Spleen (tissue), 11 donors: ENCODE measurements around the gene DMXL1. TPM values are rescaled to one million over a fixed set of nuclear protein-coding genes. Genes with fewer than 3 reads are reported as not detected.

Experiments used
- DNase-seq: peaks from one replicate; pipeline ENCODE4 v3.0.0-alpha.2; 2020
- H3K27ac ChIP-seq, 8 donors: fragments of 200-600 bp; sonication (generic) in 7 of 8; 1 replicate in 4 of 8; 2 replicates in 4 of 8; pipeline versions ENCODE4 v1.5.0 to v1.8.0; 2016 to 2021; ENCODE audit warnings: inconsistent platforms in 4 of 8, mild to moderate bottlenecking in 4 of 8, moderate library complexity in 1 of 8
- H3K27me3 ChIP-seq, 7 donors: fragments of 200-600 bp; sonication (generic) in 6 of 7; replicated peaks in 1 of 7; 1 replicate in 4 of 7; 2 replicates in 3 of 7; pipeline versions ENCODE4 v1.5.0 to v1.8.0; 2016 to 2021; ENCODE audit warnings: inconsistent platforms in 3 of 7, mild to moderate bottlenecking in 1 of 7
- H3K36me3 ChIP-seq, 6 donors: fragments of 200-600 bp; sonication (generic) in 5 of 6; 1 replicate in 4 of 6; 2 replicates in 2 of 6; pipeline versions ENCODE4 v1.5.0 to v1.8.0; 2016 to 2021; ENCODE audit warnings: inconsistent platforms in 2 of 6
- H3K4me1 ChIP-seq, 6 donors: fragments of 200-600 bp; sonication (generic) in 5 of 6; 1 replicate in 3 of 6; 2 replicates in 3 of 6; pipeline versions ENCODE4 v1.5.0 to v1.8.0; 2016 to 2021; ENCODE audit warnings: inconsistent platforms in 3 of 6
- H3K4me3 ChIP-seq, 8 donors: fragments of 200-600 bp; sonication (generic) in 7 of 8; 1 replicate in 4 of 8; 2 replicates in 4 of 8; pipeline versions ENCODE4 v1.5.0 to v1.8.0; 2016 to 2021; ENCODE audit warnings: inconsistent platforms in 4 of 8, mild to moderate bottlenecking in 4 of 8, moderate library complexity in 2 of 8
- H3K9me3 ChIP-seq, 8 donors: fragments of 200-600 bp; sonication (generic) in 7 of 8; 1 replicate in 4 of 8; 2 replicates in 4 of 8; pipeline versions ENCODE4 v1.5.0 to v1.8.0; 2016 to 2021; ENCODE audit warnings: inconsistent platforms in 4 of 8
- CTCF ChIP-seq, 11 experiments: fragments of 200-600 bp in 7 of 11; fragments of 450-650 bp in 4 of 11; sonication (generic) in 4 of 11; IDR thresholded peaks in 8 of 11; conservative IDR thresholded peaks in 3 of 11; 1 replicate in 7 of 11; 2 replicates in 4 of 11; pipeline versions ENCODE4 v1.4.0 to v1.8.0; 2016 to 2021; ENCODE audit warnings: antibody characterized with exemption in 11 of 11, inconsistent platforms in 4 of 11, mild to moderate bottlenecking in 1 of 11
- POLR2A ChIP-seq, 3 donors: fragments of 450-650 bp; IDR thresholded peaks; one replicate each; pipeline ENCODE4 v1.5.1; 2017; ENCODE audit warnings: antibody characterized with exemption in 3 of 3, mild to moderate bottlenecking in 1 of 3
- POLR2AphosphoS5 ChIP-seq, 3 donors: sonication (generic); formaldehyde crosslinking; IDR thresholded peaks; one replicate each; pipeline ENCODE4 v1.5.1; 2017; ENCODE audit warnings: antibody characterized with exemption in 3 of 3
- WGBS, 5 donors: extraction: QIAGEN DNeasy Blood & Tissue Kit in 3 of 5; methylation state at CpG; one replicate each; pipeline versions ENCODE4 v1.1.5 to v1.1.7; 2013 to 2018; 5-methylcytosine and 5-hydroxymethylcytosine counted together
- intact Hi-C: fragments of 100-400 bp; cut with DNase I; formaldehyde crosslinking; loops from one replicate; pipeline ENCODE4 v1.15.0; 2023; ENCODE audit warnings: low total_unique reads
- polyA plus RNA-seq, 3 donors: library from polyadenylated mRNA; stranded (reverse); fragments of 200-250 nt; gene quantifications; one replicate each; pipeline ENCODE4 v1.2.1, GENCODE V29; 2013
- total RNA-seq, 7 donors: library from RNA; depleted of rRNA in 3 of 7; stranded (reverse); fragments of >200 nt in 3 of 7; fragmentation: NEBNext Ultra II Directional in 4 of 7; extraction: Animal tissue kit (Norgen Biotek cat#: 25700) in 4 of 7; gene quantifications; one replicate each; pipeline versions ENCODE4 v1.1.0 to v1.2.1, GENCODE V29; 2016 to 2021
- donor health status: healthy with polysubstance abuse.
- donor health status: DM: no; HTN: no; CAD: no; lungs with moderate emphysema.
- donor health status: DM: no; HTN: no; CAD: no.
- donor health status: Bipolar disorder and iron deficiency.
- donor health status: healthy.
- donor health status: DM: no; HTN: no; CAD: no.
- donor health status: DM: yes; HTN: yes; CAD: no.

DMXL1 gene
- total and polyA plus RNA-seq, 10 donors = 19.3 to 89.9 (median 72.0) TPM

DNA sequence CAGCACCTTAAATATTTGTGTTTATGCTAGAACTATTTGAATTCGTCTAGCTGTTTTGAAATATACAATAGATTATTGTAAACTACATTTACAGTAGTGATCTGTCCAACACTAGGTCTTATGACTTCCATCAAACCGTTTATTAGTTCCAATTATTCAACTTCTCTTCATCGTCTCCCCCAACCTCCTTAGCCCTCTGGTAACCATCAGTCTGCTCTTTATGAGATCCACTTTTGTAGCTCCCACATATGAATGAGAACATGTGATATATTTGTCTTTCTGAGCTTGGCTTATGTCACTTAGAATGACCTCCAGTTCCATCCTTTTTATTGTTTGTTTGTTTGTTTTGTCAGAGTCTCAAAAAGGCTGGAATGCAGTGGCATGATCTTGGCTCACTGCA is 11.8 kb downstream of the DMXL1 start:
- 86 to 90% (median 87%) methylated on average over 3 of the region's 3 CpGs for WGBS, 5 donors

GRCh38 chr5:119083679-119084078 is 12.8 kb downstream of the DMXL1 start:
- Histone ChIP-seq H3K4me3 (no peak overlapping the region), H3K27ac (peak overlapping the region in 4 of 8 donors; percentile 17 to 53 (median 38)), H3K27me3 (no peaks in the 10 kb centered on the region), H3K36me3 (peaks cover 0 to 14% (median 0%) of the 10 kb centered on the region in 6 donors), H3K9me3 (peaks cover 0 to 11% (median 6%) of the 10 kb centered on the region in 8 donors), H3K4me1 (peaks cover 6 to 59% (median 25%) of the 10 kb centered on the region in 6 donors)
- DNase-seq = no peak
- 66 to 89% (median 79%) methylated on average over 3 of the region's 3 CpGs for WGBS, 5 donors
- intact Hi-C loops = no loop called here
- TF ChIP-seq POLR2AphosphoS5 (IDR thresholded peaks at IDR 0.05) = no peak

More for the DNA sequence above, 11.8 kb downstream of the DMXL1 start:
- no peak overlapping the region for H3K4me3 ChIP-seq
- peaks cover 11 to 60% (median 30%) of the 10 kb centered on the region in 6 donors for H3K4me1 ChIP-seq
- H3K27me3 ChIP-seq = no peaks in the 10 kb centered on the region
- peaks cover 0 to 11% (median 6%) of the 10 kb centered on the region in 8 donors for H3K9me3 ChIP-seq
- H3K27ac ChIP-seq = no peak overlapping the region
- intact Hi-C loops = no loop called here
- H3K36me3 ChIP-seq = peaks cover 0 to 14% (median 0%) of the 10 kb centered on the region in 6 donors
- no peak for DNase-seq
- TF ChIP-seq POLR2A (IDR thresholded peaks at IDR 0.05) (no peak), POLR2AphosphoS5 (IDR thresholded peaks at IDR 0.05) (no peak), CTCF (IDR thresholded peaks at IDR 0.05 in 8 of 11, conservative IDR thresholded peaks at IDR 0.05 in 3 of 11) (no peak)

DNA sequence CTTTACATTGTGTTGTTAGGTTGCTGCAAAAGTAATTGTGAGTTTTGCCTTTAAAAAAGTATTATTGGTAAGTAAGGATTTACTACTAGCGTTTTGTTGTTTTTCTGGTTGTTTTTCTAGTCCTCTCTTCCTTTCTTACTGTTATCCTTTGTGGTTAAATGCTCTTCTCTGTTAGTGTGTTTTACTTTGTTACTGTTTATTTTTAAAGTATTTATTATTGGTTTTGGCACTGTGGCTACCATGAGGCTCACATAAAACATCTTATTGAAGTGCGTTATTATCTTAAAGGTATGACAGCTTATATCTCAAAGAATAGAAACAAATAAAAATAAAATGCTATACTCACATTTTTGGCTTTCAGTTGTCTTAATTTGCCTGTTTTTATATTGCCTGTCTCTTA is 17.6 kb downstream of the DMXL1 start:
- Histone ChIP-seq H3K4me1 (peaks cover 0 to 27% (median 7%) of the 10 kb centered on the region in 6 donors), H3K36me3 (peaks cover 0 to 22% (median 0%) of the 10 kb centered on the region in 6 donors), H3K4me3 (no peak overlapping the region), H3K9me3 (peaks cover 4 to 34% (median 23%) of the 10 kb centered on the region in 8 donors), H3K27ac (no peak overlapping the region), H3K27me3 (no peaks in the 10 kb centered on the region)
- TF ChIP-seq POLR2AphosphoS5 (IDR thresholded peaks at IDR 0.05) = no peak
- no peak for TF ChIP-seq CTCF (IDR thresholded peaks at IDR 0.05 in 8 of 11, conservative IDR thresholded peaks at IDR 0.05 in 3 of 11)
- no peak for TF ChIP-seq POLR2A (IDR thresholded peaks at IDR 0.05)
- intact Hi-C loops = no loop called here
- DNase-seq = no peak
- WGBS, 5 donors = 88 to 94% (median 89%) methylated on average over 2 of the region's 2 CpGs

GRCh38 chr5:119095611-119096010 is 24.7 kb downstream of the DMXL1 start:
- Histone ChIP-seq H3K4me3 (no peak overlapping the region), H3K27me3 (no peaks in the 10 kb centered on the region), H3K9me3 (peaks cover 1 to 13% (median 12%) of the 10 kb centered on the region in 8 donors), H3K4me1 (peaks cover 0 to 35% (median 4%) of the 10 kb centered on the region in 6 donors), H3K27ac (no peak overlapping the region), H3K36me3 (peaks cover 0 to 39% (median 14%) of the 10 kb centered on the region in 6 donors)
- intact Hi-C loops = no loop called here
- DNase-seq = no peak
- TF ChIP-seq POLR2A (IDR thresholded peaks at IDR 0.05) = no peak
- TF ChIP-seq CTCF (IDR thresholded peaks at IDR 0.05 in 8 of 11, conservative IDR thresholded peaks at IDR 0.05 in 3 of 11) = no peak
- TF ChIP-seq POLR2AphosphoS5 (IDR thresholded peaks at IDR 0.05) = no peak

DNA sequence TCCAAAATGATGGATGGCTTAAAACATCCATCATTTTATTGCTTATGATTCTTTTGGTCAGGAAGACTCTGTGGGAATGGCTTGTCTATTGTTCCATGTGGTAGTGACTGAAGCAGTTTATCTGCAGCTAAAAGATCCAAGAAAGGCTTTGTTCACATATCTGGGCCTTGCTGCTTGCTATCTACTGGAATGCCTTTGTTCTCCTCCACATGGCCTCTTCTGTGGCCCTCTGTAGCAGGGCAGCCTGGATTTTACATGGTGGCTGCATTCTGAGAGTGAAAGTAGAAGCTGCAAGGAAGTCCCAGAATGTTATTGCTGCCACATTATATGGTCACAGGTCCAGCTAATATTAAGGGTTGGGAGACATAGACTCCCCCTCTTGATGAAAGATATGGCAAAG is 35.1 kb downstream of the DMXL1 start:
- H3K9me3 ChIP-seq = no peaks in the 10 kb centered on the region
- no peaks in the 10 kb centered on the region for H3K27me3 ChIP-seq
- H3K4me1 ChIP-seq = no peaks in the 10 kb centered on the region
- no peak for DNase-seq
- no peak overlapping the region for H3K27ac ChIP-seq
- H3K4me3 ChIP-seq = no peak overlapping the region
- intact Hi-C loops = no loop called here
- peaks cover 0 to 81% (median 17%) of the 10 kb centered on the region in 6 donors for H3K36me3 ChIP-seq
- TF ChIP-seq POLR2AphosphoS5 (IDR thresholded peaks at IDR 0.05) (no peak), CTCF (IDR thresholded peaks at IDR 0.05 in 8 of 11, conservative IDR thresholded peaks at IDR 0.05 in 3 of 11) (no peak), POLR2A (IDR thresholded peaks at IDR 0.05) (no peak)
